HG03060 (cell line): ENCODE data around the gene GLCE.
"Not testable (repeated sequence)": the region's sequence is repeated elsewhere in the genome, so short reads cannot be mapped to it uniquely, and the experiment has no call there.

Experiments
- ATAC-seq: cut with Tn5 transposase; IDR thresholded peaks from one replicate; pipeline ENCODE4 v1.9.1; 2021; ENCODE audit warnings: low read depth, moderate number of reproducible peaks; ENCODE audit not compliant: unreplicated experiment

Gene GLCE

GRCh38 chr15:69158201-69158842 is 2.1 kb upstream of the GLCE start:
- ATAC-seq: no peak

GRCh38 chr15:69158843-69159240 is 1.6 kb upstream of the GLCE start:
- ATAC-seq: no peak

GRCh38 chr15:69159805-69160140 is 662 bp upstream of the GLCE start:
- no peak for ATAC-seq

GRCh38 chr15:69161079-69161877 is 843 bp downstream of the GLCE start:
- no peak for ATAC-seq

GRCh38 chr15:69161878-69162213 is 1.4 kb downstream of the GLCE start:
- ATAC-seq: no peak

- no peak for ATAC-seq
Observed at GRCh38 chr15:69163141-69163669, 2.8 kb downstream of the GLCE start.

GRCh38 chr15:69164807-69165636 is 4.6 kb downstream of the GLCE start:
- ATAC-seq: no peak

- no peak for ATAC-seq
Observed at GRCh38 chr15:69165637-69166025, 5.2 kb downstream of the GLCE start.

- no peak for ATAC-seq
Observed at GRCh38 chr15:69167218-69167846, 6.9 kb downstream of the GLCE start.

- ATAC-seq: not testable (repeated sequence)
Observed at GRCh38 chr15:69168361-69168760, 7.9 kb downstream of the GLCE start.

GRCh38 chr15:69169540-69169939 is 9.1 kb downstream of the GLCE start:
- ATAC-seq: not testable (repeated sequence)

- ATAC-seq: no peak
Observed at GRCh38 chr15:69170597-69170996, 10.2 kb downstream of the GLCE start.

GRCh38 chr15:69172847-69173246 is 12.4 kb downstream of the GLCE start:
- no peak for ATAC-seq

GRCh38 chr15:69175536-69175935 is 15.1 kb downstream of the GLCE start:
- ATAC-seq: no peak

GRCh38 chr15:69181424-69181823 is 21.0 kb downstream of the GLCE start:
- ATAC-seq: no peak

- ATAC-seq: no peak
Observed at GRCh38 chr15:69185216-69185615, 24.8 kb downstream of the GLCE start.

- ATAC-seq: no peak
Observed at GRCh38 chr15:69185706-69186105, 25.3 kb downstream of the GLCE start.

- ATAC-seq: no peak
Observed at GRCh38 chr15:69189157-69189556, 28.7 kb downstream of the GLCE start.

- ATAC-seq: no peak
Observed at GRCh38 chr15:69190091-69190490, 29.7 kb downstream of the GLCE start.

- ATAC-seq: no peak
Observed at GRCh38 chr15:69190504-69190903, 30.1 kb downstream of the GLCE start.
